HepG2 (cell line): ENCODE data around the gene GUCA2B. TPM values are rescaled to one million over a fixed set of nuclear protein-coding genes. Genes with fewer than 3 reads are reported as not detected.

Experiments used
- HOXA3 ChIP-seq: sonication (generic); formaldehyde crosslinking; IDR thresholded peaks from 2 replicates; pipeline ENCODE4 v1.5.0; 2020; ENCODE audit warnings: missing genetic modification reagents
- KDM4B ChIP-seq: sonication (generic); formaldehyde crosslinking; IDR thresholded peaks from 2 replicates; pipeline ENCODE4 v1.4.0; 2020; ENCODE audit warnings: missing genetic modification reagents
- PLSCR1 ChIP-seq: sonication (generic); formaldehyde crosslinking; IDR thresholded peaks from 2 replicates; pipeline ENCODE4 v1.5.0; 2020; ENCODE audit warnings: missing genetic modification reagents, mild to moderate bottlenecking, borderline replicate concordance
- PRDM15 ChIP-seq: sonication (generic); formaldehyde crosslinking; IDR thresholded peaks from 2 replicates; pipeline ENCODE4 v1.4.0; 2020; ENCODE audit warnings: missing genetic modification reagents
- SIN3B ChIP-seq: fragments of 150-350 bp; IDR thresholded peaks from 2 replicates; pipeline ENCODE4 v1.6.1; 2014; ENCODE audit warnings: low read length
- TSC22D2 ChIP-seq: sonication (generic); formaldehyde crosslinking; IDR thresholded peaks from 2 replicates; pipeline ENCODE4 v1.5.1; 2020; ENCODE audit warnings: missing genetic modification reagents, mild to moderate bottlenecking, borderline replicate concordance
- ZNF367 ChIP-seq: sonication (generic); formaldehyde crosslinking; IDR thresholded peaks from 2 replicates; pipeline ENCODE4 v1.4.0; 2020; ENCODE audit warnings: missing genetic modification reagents, borderline replicate concordance
- ZNF460 ChIP-seq: sonication (generic); formaldehyde crosslinking; IDR thresholded peaks from 2 replicates; pipeline ENCODE4 v1.5.1; 2020; ENCODE audit warnings: missing genetic modification reagents, mild to moderate bottlenecking, borderline replicate concordance
- ZNF576 ChIP-seq: sonication (generic); formaldehyde crosslinking; IDR thresholded peaks from 2 replicates; pipeline ENCODE4 v1.4.0; 2020; ENCODE audit warnings: mild to moderate bottlenecking, missing genetic modification reagents
- polyA plus RNA-seq, 8 experiments: library from polyadenylated mRNA; depleted of rRNA in 3 of 8; stranded (reverse) in 7 of 8; unstranded in 1 of 8; fragments of >200 nt; fragmentation: Illumina TruSeq in 4 of 8; extraction: Trizol in 4 of 8; gene quantifications; 2 replicates each; pipeline versions ENCODE4 v1.2.1 to v1.2.3, GENCODE V29; 2011 to 2016; ENCODE audit warnings: low read depth in 4 of 8, missing spikeins in 1 of 8, mixed read lengths in 1 of 8; ENCODE audit not compliant: insufficient read depth in 1 of 8
- total RNA-seq, 5 experiments: library from RNA; depleted of rRNA; stranded (reverse); fragments of >200 nt; fragmentation: Illumina TruSeq; extraction: Trizol; gene quantifications; 2 replicates each; pipeline ENCODE4 v1.2.3, GENCODE V29; 2016; ENCODE audit warnings: low read depth in 1 of 5
- TF ChIP-seq, protein P1 (sequence below): sonication (generic); formaldehyde crosslinking; IDR thresholded peaks from 2 replicates; pipeline ENCODE4 v1.5.0; 2020; ENCODE audit warnings: missing genetic modification reagents

The GUCA2B gene
- total and polyA plus RNA-seq, 2 of the 13 experiments (the other 11 are each of a cell fraction or from before 2014, with no cell fraction given), result not detected

GRCh38 chr1:42138586-42138985, 14.6 kb upstream of the GUCA2B start (continued):
- TF ChIP-seq PLSCR1 (no peak), ZNF576 (CRISPR knock-in tag) (no peak), ZNF367 (no peak), PRDM15 (no peak), KDM4B (no peak), ZNF460 (CRISPR knock-in tag) (no peak), TSC22D2 (CRISPR knock-in tag) (no peak), HOXA3 (CRISPR knock-in tag) (no peak), SIN3B (no peak)
- TF ChIP-seq, protein P1, sequence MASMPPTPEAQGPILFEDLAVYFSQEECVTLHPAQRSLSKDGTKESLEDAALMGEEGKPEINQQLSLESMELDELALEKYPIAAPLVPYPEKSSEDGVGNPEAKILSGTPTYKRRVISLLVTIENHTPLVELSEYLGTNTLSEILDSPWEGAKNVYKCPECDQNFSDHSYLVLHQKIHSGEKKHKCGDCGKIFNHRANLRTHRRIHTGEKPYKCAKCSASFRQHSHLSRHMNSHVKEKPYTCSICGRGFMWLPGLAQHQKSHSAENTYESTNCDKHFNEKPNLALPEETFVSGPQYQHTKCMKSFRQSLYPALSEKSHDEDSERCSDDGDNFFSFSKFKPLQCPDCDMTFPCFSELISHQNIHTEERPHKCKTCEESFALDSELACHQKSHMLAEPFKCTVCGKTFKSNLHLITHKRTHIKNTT (CRISPR knock-in tag), result no peak
